22Rv1 (cell line): Measurements from ENCODE around the gene UBASH3A.

ENCODE experiments used
- CTCF ChIP-seq: fragments of 450-650 bp; IDR thresholded peaks from 2 replicates; pipeline ENCODE4 v1.5.1; 2017; ENCODE audit warnings: mild to moderate bottlenecking
- ZFX ChIP-seq: fragments of 450-650 bp; IDR thresholded peaks from 2 replicates; pipeline ENCODE4 v1.6.1; 2017; ENCODE audit warnings: antibody characterized with exemption, borderline replicate concordance

DNA sequence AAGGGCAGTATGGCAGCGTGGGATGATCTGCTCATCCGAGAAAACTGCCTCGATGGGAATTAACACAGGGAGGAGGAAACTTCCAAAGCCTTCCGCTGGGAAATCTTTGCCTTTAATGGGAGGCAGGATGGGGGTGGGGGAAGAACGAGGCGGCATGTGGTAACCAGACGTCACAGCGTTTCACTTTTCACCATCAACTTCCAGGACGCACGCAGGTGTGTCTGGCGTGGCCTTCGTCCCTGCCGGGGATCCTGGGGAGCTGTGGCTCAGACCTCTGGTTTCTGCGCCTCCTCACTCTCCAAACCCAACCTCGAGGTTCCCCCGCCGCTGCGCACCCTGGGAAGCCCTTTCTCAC, 92.0 kb downstream of the UBASH3A start:
- no peak for TF ChIP-seq CTCF
- TF ChIP-seq ZFX: no peak
